GM18907 (cell line): ENCODE measurements around the gene FOXQ1.
"Not testable (repeated sequence)": the region's sequence is repeated elsewhere in the genome, so short reads cannot be mapped to it uniquely, and the experiment has no call there.

ENCODE experiments used
- ATAC-seq: cut with Tn5 transposase; IDR thresholded peaks from one replicate; pipeline ENCODE4 v1.9.1; 2021; ENCODE audit warnings: mild to moderate bottlenecking, moderate library complexity; ENCODE audit not compliant: unreplicated experiment

The FOXQ1 gene

DNA sequence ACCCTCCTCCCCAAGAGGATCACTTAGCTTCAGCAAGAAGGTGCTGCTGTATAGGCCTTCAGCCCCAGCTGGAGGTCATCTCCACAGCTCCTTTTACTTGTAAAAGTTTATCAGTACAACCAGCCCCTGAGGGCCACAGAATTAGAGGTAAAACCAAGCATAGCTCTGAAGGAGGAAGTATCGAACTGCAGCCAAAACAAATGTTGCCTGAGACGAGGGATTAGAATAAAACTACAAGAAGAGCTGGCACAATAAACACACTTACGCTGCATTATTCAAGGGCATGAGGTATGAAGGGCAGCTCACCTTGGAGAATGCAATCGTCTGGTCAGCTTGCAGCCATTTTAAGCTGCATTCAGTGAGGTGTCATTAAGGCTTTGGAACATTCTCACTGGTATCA lies 21.1 kb upstream of the FOXQ1 start:
- ATAC-seq = no peak

DNA sequence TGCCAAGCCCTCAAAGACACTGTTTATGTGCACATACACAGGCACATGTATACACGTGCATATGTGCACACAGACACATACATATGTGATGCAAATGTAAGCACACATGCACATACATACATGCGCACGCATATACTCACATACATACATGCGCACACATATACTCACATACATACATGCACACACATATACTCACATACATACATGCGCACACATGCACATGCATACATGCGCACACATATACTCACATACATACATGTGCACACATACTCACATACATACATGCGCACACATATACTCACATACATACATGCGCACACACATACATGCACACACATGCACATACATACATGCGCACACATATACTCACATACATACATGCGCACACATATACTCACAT lies 20.5 kb upstream of the FOXQ1 start:
- no peak for ATAC-seq

DNA sequence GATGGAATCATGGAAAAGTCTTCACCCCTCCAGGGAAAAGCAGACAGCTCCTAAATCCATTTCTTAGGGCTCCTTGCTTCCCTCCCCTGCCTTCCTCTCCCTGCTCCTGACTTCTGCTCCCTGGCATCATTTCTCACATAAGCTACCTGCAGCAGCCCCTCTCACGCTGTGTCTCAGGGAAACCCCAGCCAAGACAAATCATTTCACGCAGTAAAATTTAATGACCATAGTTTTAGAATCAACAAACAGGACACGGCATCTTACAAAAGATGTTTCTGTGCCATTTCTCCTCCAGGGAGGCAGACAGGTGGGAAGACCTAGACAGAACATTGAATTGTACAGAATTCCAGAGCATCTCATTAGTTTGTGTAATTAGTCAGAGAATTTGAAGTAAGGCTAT lies 16.5 kb upstream of the FOXQ1 start:
- ATAC-seq = no peak

DNA sequence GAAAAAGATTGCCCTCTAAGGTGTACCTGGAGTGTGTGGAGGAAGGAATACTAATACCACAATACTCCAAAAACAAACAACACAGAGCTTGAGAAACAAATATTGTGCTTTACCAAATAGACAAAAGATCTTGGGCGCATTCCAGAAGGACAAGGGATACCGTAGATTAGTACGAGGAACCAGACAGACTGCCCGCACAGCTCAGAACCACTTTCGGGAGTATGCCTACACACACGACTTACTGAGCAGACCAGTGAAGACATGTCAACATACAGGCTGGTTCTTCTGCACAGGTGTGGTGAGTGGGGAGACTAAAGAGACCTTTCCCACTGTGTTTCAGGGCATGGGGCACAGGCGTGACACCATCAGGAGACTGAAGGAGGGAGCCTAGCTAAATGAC lies 15.8 kb upstream of the FOXQ1 start:
- no peak for ATAC-seq

DNA sequence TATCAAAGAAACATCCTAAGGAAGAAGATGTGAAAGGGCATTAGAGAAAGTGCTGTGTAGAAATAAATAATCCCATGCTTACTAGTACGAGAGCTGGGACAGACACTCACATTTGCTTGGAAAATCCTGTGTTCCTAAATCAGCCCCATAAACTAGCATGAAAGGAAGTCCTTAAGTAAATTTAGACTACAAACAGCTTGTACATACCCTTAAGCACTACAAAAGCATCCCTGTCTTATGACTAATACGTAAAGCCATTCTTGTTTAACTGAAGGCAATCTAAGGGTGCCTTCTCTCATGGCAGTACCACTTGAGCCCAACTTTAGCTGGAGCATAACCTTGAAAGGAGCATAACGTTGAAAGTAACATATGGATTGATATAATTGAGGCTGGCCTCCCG lies 15.4 kb upstream of the FOXQ1 start:
- ATAC-seq = no peak

DNA sequence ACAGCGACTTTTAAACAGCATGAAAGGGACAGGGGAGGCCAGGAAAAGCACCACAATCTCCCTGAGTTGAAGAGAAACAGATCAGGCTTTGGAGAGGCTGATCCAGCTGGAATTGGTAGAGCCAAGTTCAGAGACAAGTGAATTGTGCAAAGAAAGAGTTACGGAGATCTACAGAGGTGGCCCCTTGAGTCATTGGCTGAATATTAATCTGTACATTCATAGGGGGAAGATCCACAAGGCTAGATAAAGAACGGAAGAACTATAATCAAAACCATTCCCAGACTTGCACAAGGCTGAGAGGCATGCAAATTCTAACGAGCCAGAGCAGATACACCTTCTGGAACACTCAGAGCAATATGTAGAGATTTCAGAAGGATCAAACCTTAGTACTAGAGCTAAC lies 14.2 kb upstream of the FOXQ1 start:
- ATAC-seq = no peak

DNA sequence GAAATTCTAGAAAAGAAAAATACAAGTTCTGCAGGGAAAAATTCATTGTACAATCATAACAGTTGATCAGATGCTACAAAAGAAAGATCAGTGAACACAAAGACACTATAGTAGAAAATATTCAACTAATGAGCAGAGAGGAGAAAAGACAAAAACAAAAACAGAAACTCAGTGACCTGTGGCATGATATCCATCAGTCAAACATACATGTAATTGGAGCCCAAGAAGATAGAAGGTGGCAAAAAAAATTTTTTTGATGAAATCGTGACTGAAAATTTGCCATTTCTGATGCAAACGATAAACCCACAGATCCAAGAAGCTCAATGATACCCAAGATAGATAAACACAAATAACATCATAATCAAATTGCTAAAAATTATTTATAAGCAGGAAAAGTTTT lies 13.1 kb upstream of the FOXQ1 start:
- no peak for ATAC-seq

DNA sequence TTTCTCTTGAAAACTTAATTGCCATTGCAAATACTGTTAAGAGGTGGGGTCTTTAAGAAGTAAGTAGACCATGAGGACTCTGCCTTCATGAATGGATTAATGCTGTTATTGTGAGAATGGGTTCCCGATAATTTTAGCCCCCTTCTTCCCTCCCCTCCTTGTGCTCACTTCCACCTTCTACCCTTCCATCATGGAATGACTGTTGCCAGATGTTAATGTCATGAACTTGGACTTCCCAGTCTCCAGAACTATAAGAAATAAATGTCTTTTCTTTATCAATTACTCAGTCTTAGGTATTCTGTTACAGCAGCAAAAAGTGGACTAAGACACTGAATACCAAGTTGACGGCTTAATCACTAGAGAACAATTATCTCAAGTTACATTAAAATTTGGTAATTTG lies 5.8 kb upstream of the FOXQ1 start:
- ATAC-seq = no peak

DNA sequence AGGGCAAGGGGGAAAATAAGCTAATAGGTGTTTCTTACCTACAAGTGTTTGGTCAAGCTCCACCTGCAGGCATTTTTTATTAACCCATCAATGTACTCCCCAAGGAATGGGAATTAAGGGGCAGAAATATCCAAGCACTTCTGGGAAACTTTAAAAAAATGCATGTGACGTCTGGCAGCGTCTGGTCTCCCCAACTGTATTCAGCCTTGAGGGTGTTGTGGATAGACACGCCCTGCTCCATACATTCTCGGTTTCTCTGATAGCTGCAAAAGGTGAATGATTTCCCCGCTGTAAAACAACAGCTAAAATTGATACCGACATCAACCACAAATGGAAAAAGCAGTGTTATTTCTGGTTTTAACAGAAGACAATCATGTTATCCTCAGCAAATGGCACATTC lies 2.5 kb upstream of the FOXQ1 start:
- ATAC-seq = no peak

DNA sequence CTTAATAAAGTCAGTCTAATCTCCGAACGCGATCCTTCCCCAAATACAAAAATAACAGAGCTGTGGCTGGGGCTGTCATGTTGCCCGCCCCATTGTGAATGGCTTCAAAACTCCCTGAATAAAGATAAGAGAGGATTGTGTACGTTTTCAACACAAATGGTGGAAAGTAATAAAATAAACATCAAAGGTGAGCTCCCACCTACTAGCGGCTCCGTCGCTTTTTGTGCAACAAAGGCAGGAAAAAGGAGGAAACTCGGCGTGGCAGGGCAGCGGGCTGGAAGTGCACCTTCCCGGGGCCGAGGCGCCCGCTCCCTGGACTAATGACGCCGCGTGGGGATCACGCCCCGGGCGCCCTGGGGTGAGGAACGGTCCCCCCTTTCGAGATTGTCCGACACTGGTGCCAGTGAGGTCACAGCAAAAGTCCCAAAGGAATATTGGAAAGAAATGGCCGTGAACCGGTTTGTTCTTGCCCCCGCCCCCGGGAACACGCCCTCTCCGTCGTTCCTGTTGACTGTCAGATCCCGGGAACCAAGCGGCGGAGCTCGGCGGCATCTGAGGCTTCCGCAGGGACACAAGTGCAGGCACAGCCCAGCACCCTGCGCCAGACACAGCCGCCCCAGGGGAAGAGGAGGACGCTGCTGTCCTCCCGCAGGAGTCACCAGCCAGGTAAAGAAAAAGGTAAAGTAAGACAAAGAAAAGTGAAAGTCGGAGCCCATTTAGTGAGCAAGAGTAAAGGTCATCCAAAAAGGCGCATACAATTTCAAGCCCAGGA lies 1.1 kb upstream of the FOXQ1 start:
- ATAC-seq = no peak

DNA sequence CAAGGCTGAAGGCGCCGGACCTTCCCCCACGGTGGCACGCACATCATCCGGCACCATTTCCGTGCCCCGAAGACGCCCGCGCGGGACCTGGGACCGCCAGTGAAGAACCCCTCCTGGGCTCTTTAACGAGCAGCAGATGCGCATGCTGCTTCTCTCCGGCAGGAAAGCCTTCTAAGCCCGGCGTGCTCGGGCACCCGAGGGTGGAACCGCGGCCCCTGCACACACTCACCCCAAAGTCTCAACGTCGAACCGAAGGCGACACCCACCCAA lies 240 bp downstream of the FOXQ1 start:
- ATAC-seq = no peak

DNA sequence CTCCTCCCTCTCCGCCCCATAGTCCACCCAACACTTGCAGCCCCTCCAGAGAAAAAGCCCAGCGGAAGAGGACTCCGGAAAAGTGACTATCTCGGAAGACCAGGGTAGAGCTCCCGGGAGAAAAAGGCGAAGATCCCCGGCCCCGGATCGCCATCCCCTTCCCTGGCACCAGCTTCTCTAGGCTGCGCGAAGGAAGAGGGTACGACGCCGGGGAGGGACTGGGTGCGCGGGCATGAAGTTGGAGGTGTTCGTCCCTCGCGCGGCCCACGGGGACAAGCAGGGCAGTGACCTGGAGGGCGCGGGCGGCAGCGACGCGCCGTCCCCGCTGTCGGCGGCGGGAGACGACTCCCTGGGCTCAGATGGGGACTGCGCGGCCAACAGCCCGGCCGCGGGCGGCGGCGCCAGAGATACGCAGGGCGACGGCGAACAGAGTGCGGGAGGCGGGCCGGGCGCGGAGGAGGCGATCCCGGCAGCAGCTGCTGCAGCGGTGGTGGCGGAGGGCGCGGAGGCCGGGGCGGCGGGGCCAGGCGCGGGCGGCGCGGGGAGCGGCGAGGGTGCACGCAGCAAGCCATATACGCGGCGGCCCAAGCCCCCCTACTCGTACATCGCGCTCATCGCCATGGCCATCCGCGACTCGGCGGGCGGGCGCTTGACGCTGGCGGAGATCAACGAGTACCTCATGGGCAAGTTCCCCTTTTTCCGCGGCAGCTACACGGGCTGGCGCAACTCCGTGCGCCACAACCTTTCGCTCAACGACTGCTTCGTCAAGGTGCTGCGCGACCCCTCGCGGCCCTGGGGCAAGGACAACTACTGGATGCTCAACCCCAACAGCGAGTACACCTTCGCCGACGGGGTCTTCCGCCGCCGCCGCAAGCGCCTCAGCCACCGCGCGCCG lies 822 bp downstream of the FOXQ1 start:
- ATAC-seq = no peak

DNA sequence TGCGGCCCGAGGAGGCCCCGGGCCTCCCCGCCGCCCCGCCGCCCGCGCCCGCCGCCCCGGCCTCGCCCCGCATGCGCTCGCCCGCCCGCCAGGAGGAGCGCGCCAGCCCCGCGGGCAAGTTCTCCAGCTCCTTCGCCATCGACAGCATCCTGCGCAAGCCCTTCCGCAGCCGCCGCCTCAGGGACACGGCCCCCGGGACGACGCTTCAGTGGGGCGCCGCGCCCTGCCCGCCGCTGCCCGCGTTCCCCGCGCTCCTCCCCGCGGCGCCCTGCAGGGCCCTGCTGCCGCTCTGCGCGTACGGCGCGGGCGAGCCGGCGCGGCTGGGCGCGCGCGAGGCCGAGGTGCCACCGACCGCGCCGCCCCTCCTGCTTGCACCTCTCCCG lies 1.5 kb downstream of the FOXQ1 start:
- ATAC-seq = no peak

DNA sequence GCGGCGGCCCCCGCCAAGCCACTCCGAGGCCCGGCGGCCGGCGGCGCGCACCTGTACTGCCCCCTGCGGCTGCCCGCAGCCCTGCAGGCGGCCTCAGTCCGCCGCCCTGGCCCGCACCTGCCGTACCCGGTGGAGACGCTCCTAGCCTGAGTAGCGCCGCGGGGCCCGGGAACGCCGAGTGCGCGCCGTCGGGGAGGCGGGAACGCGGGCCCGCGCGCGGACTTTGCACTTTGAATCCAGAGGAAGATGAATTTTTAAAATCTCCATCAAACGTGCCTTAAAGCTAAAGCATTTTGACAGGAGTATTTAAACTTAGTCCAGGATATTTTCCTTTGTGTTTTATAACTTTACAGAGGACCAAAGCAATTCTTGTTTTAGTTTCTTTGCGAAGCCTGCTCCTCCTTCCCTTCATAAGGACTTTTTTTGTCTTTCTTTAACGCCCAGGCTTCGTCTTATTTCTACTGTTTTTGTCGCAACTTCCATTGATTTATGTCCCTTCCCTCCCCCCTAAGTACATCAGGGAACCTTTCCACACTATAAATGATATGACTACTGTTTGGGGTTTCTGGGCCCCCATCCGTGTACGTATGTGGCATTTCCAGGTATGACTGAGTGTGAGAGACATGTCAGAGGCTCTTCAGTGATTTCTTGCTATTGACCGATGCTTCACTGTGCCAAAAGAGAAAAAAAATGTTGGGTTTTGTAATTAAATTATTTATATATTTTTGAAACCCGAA lies 2.0 kb downstream of the FOXQ1 start:
- no peak for ATAC-seq

DNA sequence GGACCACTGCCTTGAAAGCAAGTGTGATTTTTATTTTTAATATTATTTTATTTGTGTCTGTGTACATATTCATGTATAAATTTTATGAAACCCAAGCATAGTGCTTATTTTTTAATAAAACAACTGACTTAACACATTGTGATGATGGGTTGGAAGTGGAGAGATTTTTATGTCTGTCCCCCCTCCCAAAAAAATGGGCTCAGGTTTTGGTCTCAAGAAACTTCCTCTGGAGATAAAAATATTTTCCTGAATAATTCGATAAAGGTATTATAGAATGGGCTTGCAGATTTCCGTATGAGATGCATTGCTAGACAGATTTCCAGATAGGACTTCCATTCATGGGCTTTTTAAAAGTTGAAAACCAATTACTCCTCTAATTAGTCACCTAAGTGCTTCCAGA lies 2.7 kb downstream of the FOXQ1 start:
- ATAC-seq = no peak

DNA sequence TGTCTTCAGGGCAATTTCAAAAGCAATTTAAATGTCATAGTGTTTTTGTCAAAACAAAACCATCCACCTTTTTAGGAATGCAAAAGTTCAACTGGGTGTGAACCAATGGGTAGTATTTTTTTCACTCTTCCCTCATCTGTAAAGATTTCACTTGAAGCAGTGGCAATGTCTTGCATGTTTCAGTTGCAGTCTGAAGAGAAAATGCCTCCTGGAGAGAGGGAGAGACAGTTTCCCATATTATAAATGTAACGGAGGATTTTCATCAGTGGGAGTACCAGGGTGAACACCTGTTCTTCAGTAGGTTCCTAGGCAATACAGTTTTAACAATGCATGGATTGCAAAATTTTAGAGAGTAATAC lies 3.3 kb downstream of the FOXQ1 start:
- ATAC-seq = no peak

DNA sequence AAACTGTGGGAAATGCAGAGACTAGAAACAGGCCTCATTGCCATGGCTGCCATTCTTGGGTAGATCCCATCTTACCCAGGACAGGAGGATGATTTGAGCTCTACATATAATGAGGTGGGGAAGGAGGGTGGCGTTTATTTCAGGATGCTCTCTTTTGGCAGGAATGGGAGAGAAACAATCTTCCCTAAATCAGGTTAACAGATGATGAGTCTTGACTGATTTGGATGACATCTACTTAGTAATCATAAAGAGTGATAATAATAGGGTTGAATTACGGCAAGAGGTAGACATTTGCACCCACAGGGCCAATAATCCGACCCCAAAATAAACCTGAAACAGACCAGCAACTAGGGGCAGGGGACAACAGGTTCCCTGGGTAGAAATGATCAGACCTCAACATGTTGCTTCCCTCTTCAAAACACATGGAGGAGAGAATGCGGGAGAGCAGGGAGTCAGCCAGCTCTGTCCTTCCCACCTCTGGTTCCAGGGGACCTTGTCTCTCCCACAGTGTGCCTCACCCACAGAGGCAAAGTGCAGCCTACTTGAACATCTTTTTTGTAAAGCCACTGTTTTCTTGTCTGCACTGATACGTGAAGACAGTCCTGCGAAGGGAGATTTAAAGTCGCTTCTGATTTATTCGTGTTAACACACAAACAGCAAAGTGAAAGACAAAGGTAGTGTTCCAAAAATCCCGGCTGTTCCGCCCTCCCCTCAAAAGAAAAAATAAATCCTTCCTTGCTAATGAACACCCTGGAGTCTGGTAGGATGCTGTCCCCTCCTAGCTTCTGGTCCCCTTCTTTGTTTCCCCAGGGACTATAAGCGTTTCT lies 3.9 kb downstream of the FOXQ1 start:
- no peak for ATAC-seq

DNA sequence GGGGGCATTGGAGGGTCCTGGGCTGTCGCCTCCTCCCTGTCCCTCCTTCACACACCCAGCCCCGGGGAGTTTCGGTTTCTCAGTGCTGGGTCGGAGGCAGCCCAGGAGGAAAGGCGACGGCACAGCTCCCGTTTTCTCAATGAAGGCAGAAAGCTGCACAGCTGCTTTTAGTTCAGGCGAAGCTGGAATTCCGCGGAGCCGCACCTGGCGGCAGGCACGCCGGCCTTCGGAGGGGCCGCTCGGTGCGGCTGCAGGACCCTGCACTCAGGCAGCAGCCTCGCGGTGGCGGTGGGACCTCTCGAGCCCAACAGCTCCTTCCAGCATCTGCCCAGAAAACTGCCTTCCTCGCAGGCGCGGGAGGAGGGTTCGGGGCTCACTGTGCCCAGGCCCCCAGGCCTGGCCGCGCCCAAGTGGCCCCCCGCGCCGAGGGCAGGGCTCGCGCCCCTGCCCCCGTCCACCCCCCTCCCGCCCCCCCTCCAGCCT lies 4.6 kb downstream of the FOXQ1 start:
- ATAC-seq = no peak

DNA sequence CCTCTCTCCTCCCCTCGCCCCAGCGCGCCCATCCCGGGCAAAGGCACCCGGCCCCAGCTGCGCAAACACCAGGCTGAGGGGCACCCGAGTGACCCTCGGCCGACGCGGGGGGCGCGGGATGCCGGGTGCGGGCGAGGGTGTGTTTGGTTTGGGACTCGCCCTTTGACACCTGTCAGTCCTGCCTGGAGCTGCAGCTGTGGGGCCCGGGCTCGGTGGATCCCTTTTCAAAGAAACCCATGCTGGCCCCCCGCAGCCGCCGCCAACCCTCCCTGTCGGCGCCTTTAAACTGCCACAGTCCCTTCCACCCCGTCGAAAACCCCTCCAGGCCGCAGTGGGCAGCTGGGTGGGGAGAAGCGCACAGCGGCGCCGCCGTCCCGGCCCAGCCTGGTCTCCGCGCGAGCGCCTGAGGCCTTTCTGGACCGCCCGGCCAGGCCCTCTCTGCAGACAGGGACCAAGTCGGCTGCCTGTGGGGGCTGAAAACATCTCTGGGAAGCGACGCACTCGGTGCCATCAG lies 5.5 kb downstream of the FOXQ1 start:
- no peak for ATAC-seq

DNA sequence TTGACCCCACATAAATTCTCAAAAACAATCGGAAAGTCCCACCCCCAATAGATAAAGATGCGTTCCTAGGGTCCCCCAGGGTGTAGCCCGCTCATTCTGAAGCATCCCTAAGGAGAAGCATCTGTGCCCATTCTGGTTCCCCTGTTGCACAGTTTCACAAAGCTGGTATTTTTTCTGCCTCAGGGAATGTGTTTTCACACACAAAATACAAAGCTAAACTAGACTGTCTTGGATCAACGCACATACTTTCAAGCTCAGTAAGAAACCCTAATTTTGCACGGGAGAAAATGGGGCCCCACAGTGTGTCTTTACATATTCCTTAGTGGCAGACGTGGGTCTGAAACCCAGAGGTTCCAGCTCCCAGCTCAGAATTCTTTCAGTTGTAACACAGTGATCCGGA lies 6.1 kb downstream of the FOXQ1 start:
- ATAC-seq = no peak

DNA sequence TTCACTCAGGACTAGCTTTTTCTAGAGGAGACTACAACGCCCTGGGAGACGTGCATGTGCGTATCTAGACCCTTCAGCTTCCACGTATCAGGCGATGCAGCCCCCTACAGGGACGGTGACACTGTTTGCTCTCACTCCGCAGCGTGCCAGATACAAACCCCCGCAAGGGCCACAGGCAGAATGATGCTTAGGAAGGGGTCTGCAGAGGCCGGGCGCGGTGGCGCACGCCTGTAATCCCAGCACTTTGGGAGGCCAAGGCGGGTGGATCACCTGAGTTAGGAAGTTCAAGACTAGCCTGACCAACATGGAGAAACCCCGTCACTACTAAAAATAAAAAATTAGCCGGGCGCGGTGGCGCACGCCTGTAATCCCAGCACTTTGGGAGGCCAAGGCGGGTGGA lies 6.7 kb downstream of the FOXQ1 start:
- ATAC-seq = not testable (repeated sequence)
